ENCODE measurements around the gene STRBP. TPM values are rescaled to one million over a fixed set of nuclear protein-coding genes. Genes with fewer than 3 reads are reported as not detected.

The STRBP gene
- total and polyA plus RNA-seq, 2 of the 4 experiments (the other 2 are of a cell fraction) = 2.1 to 2.5 TPM

GRCh38 chr9:123191680-123192079 is 76.7 kb downstream of the STRBP start:
- Histone ChIP-seq H2BK120ac (ENCODE audit: low read depth, low read length) (no peak overlapping the region), H3K9me1 (ENCODE audit: insufficient read depth, low read length) (no peaks in the 10 kb centered on the region), H3K56ac (ENCODE audit: extremely low read depth, insufficient read depth, low read length) (no peak overlapping the region), H3K36me3 (ENCODE audit: control insufficient read depth, insufficient read depth, low read length) (no peaks in the 10 kb centered on the region), H4K20me1 (ENCODE audit: insufficient read depth, low read length) (no peaks in the 10 kb centered on the region), H3K79me1 (ENCODE audit: low read depth in 1 of 2, low read length in 2 of 2) (no peaks in the 10 kb centered on the region), H4K8ac (ENCODE audit: low read depth in 2 of 2, low read length in 2 of 2) (no peak overlapping the region), H2AK5ac (ENCODE audit: low read depth, low read length) (no peak overlapping the region), H3K4me1 (ENCODE audit: control insufficient read depth, insufficient read depth, low read length) (no peaks in the 10 kb centered on the region), H2BK15ac (ENCODE audit: low read depth, low read length) (no peak overlapping the region), H3K18ac (ENCODE audit: low read depth, low read length) (no peak overlapping the region), H4K5ac (ENCODE audit: low read depth, low read length) (no peak overlapping the region), H3K9me3 (ENCODE audit: control insufficient read depth, insufficient read depth, low read length) (no peaks in the 10 kb centered on the region), H3K27ac (ENCODE audit: insufficient read depth, low read length) (no peak overlapping the region), H2AFZ (replicated peaks; ENCODE audit: low read length, poor library complexity) (no peak overlapping the region), H2BK20ac (ENCODE audit: low read depth, low read length) (no peak overlapping the region), H3K27me3 (ENCODE audit: control insufficient read depth, insufficient read depth, low read length) (no peaks in the 10 kb centered on the region), H3K4me3 (ENCODE audit: insufficient read depth, low read depth, low read length) (no peak overlapping the region), H2BK5ac (ENCODE audit: low read depth, low read length, poor library complexity, severe bottlenecking) (no peak overlapping the region), H3K4me2 (ENCODE audit: low read depth, low read length) (no peak overlapping the region), H4K91ac (ENCODE audit: insufficient read depth, low read depth, low read length) (no peak overlapping the region), H3K4ac (ENCODE audit: low read depth, low read length) (no peak overlapping the region), H3K23ac (ENCODE audit: low read depth, low read length) (no peak overlapping the region), H2AK9ac (replicated peaks; ENCODE audit: low read depth, low read length, poor library complexity) (no peak overlapping the region), H3K9ac (ENCODE audit: low read depth, low read length) (no peak overlapping the region), H3K14ac (replicated peaks; ENCODE audit: low read depth, low read length) (no peak overlapping the region)
- no peak for ATAC-seq (ENCODE audit: low read depth)
- in situ Hi-C loops (cut with MboI; ENCODE audit: low sequenced_read_pairs) (no loop called here), dilution Hi-C loops (cut with HindIII; ENCODE audit: low sequenced_read_pairs, unreplicated experiment) (no loop called here), intact Hi-C loops (cut with micrococcal nuclease) (no loop called here)
- BruUV-seq (replicated peaks) = no TSS peak
- 43% methylated on average over 1 of the region's 1 CpG; no CpG with 5 or more reads in 1 of the 2 experiments for WGBS, 2 experiments (ENCODE audit: extremely low coverage in 2 of 2, insufficient read length in 1 of 2)
- no peak for DNase-seq
- ChIA-PET CTCF (interaction anchor here (1.0 kb wide), 1 partner anchor 12 kb away, joined by 4 read pairs; no protein-coding TSS in a partner anchor), POLR2A (ENCODE audit: unreplicated experiment) (no interaction called here)
- no peak for TF ChIP-seq RFX5 (IDR thresholded peaks at IDR 0.05; ENCODE audit: low read depth, low read length)
- no peak for TF ChIP-seq CHD1 (IDR thresholded peaks at IDR 0.05; ENCODE audit: low read depth, low read length)
- TF ChIP-seq SMC3 (IDR thresholded peaks at IDR 0.05; ENCODE audit: low read depth, low read length) = no peak
- TF ChIP-seq MAFK (IDR thresholded peaks at IDR 0.05; ENCODE audit: low read depth, low read length) = no peak
- TF ChIP-seq FOS (IDR thresholded peaks at IDR 0.05; ENCODE audit: low read depth, low read length) = no peak
- TF ChIP-seq MAZ (IDR thresholded peaks at IDR 0.05; ENCODE audit: borderline replicate concordance, low read depth, low read length) = no peak
- TF ChIP-seq, protein P1, sequence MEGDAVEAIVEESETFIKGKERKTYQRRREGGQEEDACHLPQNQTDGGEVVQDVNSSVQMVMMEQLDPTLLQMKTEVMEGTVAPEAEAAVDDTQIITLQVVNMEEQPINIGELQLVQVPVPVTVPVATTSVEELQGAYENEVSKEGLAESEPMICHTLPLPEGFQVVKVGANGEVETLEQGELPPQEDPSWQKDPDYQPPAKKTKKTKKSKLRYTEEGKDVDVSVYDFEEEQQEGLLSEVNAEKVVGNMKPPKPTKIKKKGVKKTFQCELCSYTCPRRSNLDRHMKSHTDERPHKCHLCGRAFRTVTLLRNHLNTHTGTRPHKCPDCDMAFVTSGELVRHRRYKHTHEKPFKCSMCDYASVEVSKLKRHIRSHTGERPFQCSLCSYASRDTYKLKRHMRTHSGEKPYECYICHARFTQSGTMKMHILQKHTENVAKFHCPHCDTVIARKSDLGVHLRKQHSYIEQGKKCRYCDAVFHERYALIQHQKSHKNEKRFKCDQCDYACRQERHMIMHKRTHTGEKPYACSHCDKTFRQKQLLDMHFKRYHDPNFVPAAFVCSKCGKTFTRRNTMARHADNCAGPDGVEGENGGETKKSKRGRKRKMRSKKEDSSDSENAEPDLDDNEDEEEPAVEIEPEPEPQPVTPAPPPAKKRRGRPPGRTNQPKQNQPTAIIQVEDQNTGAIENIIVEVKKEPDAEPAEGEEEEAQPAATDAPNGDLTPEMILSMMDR (conservative IDR thresholded peaks at IDR 0.05; ENCODE audit: low read depth, low read length) = no peak

All from IMR-90 (cell line).